ENCODE measurements around the gene FRY. TPM values are rescaled to one million over a fixed set of nuclear protein-coding genes. Genes with fewer than 3 reads are reported as not detected.

Gene FRY
- total and polyA plus RNA-seq, 2 of the 13 experiments (the other 11 are each of a cell fraction or from before 2014, with no cell fraction given), result 8.2 to 13.1 TPM

- peaks cover 1 to 15% of the 10 kb centered on the region in 2 experiments; a peak in 3 of 5 replicates for H3K36me3 ChIP-seq (replicated peaks in 1 of 2; ENCODE audit: control insufficient read depth in 1 of 2, insufficient read depth in 2 of 2, low read length in 2 of 2)
- ChIA-PET CTCF (ENCODE audit: low intra/inter-chr PET ratio, low total read pairs) (no interaction called here), POLR2A (interaction anchor here (1.4 kb wide), 1 partner anchor 27 kb away, joined by 4 read pairs; no protein-coding TSS in a partner anchor)
- no peak overlapping the region for H3K9ac ChIP-seq (ENCODE audit: insufficient read depth, low read depth, low read length)
- in situ Hi-C loops (cut with HindIII; ENCODE audit: extremely low pct_ligation_motif_present, low pct_unique_long_range_greater_than_20kb) (no loop called here), intact Hi-C loops (cut with micrococcal nuclease; ENCODE audit: unreplicated experiment) (no loop called here)
- ATAC-seq, result no peak
- no peaks in the 10 kb centered on the region for H3K79me2 ChIP-seq (ENCODE audit: insufficient read depth, low read length)
- FAIRE-seq, result no peak
- no TSS peak for BruUV-seq (replicated peaks)
- no peaks in the 10 kb centered on the region for H3K9me3 ChIP-seq (ENCODE audit: low read length)
- 98% methylated on average over 2 of the region's 2 CpGs for WGBS (ENCODE audit: low lambda C conversion rate)
- peaks cover 49% of the 10 kb centered on the region for H3K4me1 ChIP-seq (ENCODE audit: insufficient read depth, low read length)
- H4K20me1 ChIP-seq (ENCODE audit: insufficient read depth, low read length), result no peaks in the 10 kb centered on the region
- H3K27ac ChIP-seq (ENCODE audit: extremely low read length, insufficient read depth, low read length), result no peak overlapping the region
- no peaks in the 10 kb centered on the region for H3K27me3 ChIP-seq (ENCODE audit: control insufficient read depth in 1 of 2, insufficient read depth in 2 of 2, low read length in 2 of 2)
- H3K4me2 ChIP-seq (ENCODE audit: low read depth, low read length), result no peak overlapping the region
- no peak for DNase-seq (ENCODE audit: low spot score)
- TF ChIP-seq FOXO1 (CRISPR knock-in tag; IDR thresholded peaks at IDR 0.05) (no peak), THAP9 (CRISPR knock-in tag; IDR thresholded peaks at IDR 0.05; ENCODE audit: borderline replicate concordance) (no peak), EED (CRISPR knock-in tag; IDR thresholded peaks at IDR 0.05) (no peak), HNF1A (IDR thresholded peaks at IDR 0.05; ENCODE audit: low read depth) (no peak), HNF1A (CRISPR knock-in tag; IDR thresholded peaks at IDR 0.05; ENCODE audit: borderline replicate concordance) (no peak), PRPF4 (IDR thresholded peaks at IDR 0.05; ENCODE audit: low read depth, low read length, poor library complexity, severe bottlenecking) (no peak), IRX3 (CRISPR knock-in tag; IDR thresholded peaks at IDR 0.05; ENCODE audit: borderline replicate concordance, low read depth) (no peak), XBP1 (CRISPR knock-in tag; IDR thresholded peaks at IDR 0.05) (no peak), KDM1A (CRISPR knock-in tag; IDR thresholded peaks at IDR 0.05) (no peak), KLF13 (CRISPR knock-in tag; IDR thresholded peaks at IDR 0.05) (no peak), ZIK1 (CRISPR knock-in tag; IDR thresholded peaks at IDR 0.05; ENCODE audit: borderline replicate concordance, low read depth) (no peak), RBAK (CRISPR knock-in tag; IDR thresholded peaks at IDR 0.05) (no peak), ZNF780A (CRISPR knock-in tag; IDR thresholded peaks at IDR 0.05) (no peak)
- H3K4me3 ChIP-seq (replicated peaks in 1 of 3; ENCODE audit: insufficient read depth in 1 of 3, low read depth in 2 of 3, low read length in 3 of 3), result no peak overlapping the region
- no peak overlapping the region for H2AFZ ChIP-seq (ENCODE audit: low read length)
These were observed 250.6 kb downstream of the FRY start for GRCh38 chr13:32282096-32282711.

Measured in HepG2 (cell line).